Measurements from ENCODE around the gene MRGPRX4. TPM values are rescaled to one million over a fixed set of nuclear protein-coding genes. Genes with fewer than 3 reads are reported as not detected.

Gene MRGPRX4
- total RNA-seq (ENCODE audit: low replicate concordance): not detected in 2 replicates

DNA sequence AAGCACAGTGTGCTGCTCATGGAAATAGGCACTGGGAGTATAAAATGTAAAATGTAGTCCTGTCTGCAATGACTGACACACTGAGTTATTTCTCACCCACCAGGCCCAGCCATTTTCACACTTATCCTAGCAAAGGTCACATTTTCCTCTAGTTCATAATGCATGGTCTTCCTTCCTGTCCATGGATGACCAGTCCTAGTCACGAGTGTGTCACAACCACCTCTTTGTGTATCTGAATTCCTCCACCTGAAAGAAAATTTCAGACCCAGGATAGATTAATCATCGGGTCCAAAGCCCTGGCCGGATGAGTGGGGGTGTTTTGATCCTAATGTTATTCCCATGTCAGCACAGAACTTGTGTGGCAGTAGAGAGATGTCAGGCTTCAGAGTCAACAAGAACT lies at the start of gene MRGPRX4:
MRGPRX4 (plus strand) TSS at position 172 of the 400 bp plus-strand sequence. CDS start 420 bp downstream, outside the sequence.

GRCh38 chr11:18132341-18132740 lies 40.3 kb upstream of the MRGPRX4 start, which contains the start of gene MRGPRX3:
TSS of gene MRGPRX3 (plus strand) at chr11:18132571. CDS start at chr11:18137203, 4,632 bp downstream.

Other genes starting within 250 kb of the MRGPRX4 start
- gene SERGEF, start 159.8 kb upstream of the MRGPRX4 start, total RNA-seq (ENCODE audit: low replicate concordance): 26.6 and 39.4 TPM in 2 replicates
- gene TPH1, start 126.6 kb upstream of the MRGPRX4 start, total RNA-seq (ENCODE audit: low replicate concordance): under 0.01 TPM in 1 of 2 replicates, not detected in the other
- 12.5 and 23.3 TPM in 2 replicates for gene SAAL1, start 66.8 kb upstream of the MRGPRX4 start, total RNA-seq (ENCODE audit: low replicate concordance)
- not detected in 2 replicates for gene MRGPRX3, start 40.3 kb upstream of the MRGPRX4 start, total RNA-seq (ENCODE audit: low replicate concordance)
- gene SAA4, start 64.0 kb downstream of the MRGPRX4 start, total RNA-seq (ENCODE audit: low replicate concordance): not detected in 2 replicates
- 0.08 TPM in 1 of 2 replicates, not detected in the other for gene SAA2, start 75.8 kb downstream of the MRGPRX4 start, total RNA-seq (ENCODE audit: low replicate concordance)
- 0.45 TPM in 1 of 2 replicates, not detected in the other for gene SAA1, start 93.4 kb downstream of the MRGPRX4 start, total RNA-seq (ENCODE audit: low replicate concordance)
- 21.2 and 97.6 TPM in 2 replicates for gene HPS5, start 149.3 kb downstream of the MRGPRX4 start, total RNA-seq (ENCODE audit: low replicate concordance)
- gene GTF2H1, start 149.7 kb downstream of the MRGPRX4 start, total RNA-seq (ENCODE audit: low replicate concordance): 35.2 and 49.8 TPM in 2 replicates
- gene LDHA, start 221.7 kb downstream of the MRGPRX4 start, total RNA-seq (ENCODE audit: low replicate concordance): 462 and 692 TPM in 2 replicates
- not detected in 2 replicates for gene LDHC, start 239.5 kb downstream of the MRGPRX4 start, total RNA-seq (ENCODE audit: low replicate concordance)

All from smooth muscle cell of the coronary artery (primary cell).